ENCODE results near the gene MYO3B. TPM values are rescaled to one million over a fixed set of nuclear protein-coding genes. Genes with fewer than 3 reads are reported as not detected.

Gene MYO3B
- total and polyA plus RNA-seq, 2 donors (not counting 3 experiments of a cell fraction or from before 2014, with no cell fraction given): 0.03 TPM; not detected in 1

- no peak for DNase-seq (ENCODE audit: low read depth, low spot score)
- H2AFZ ChIP-seq (ENCODE audit: low read depth, low read length): no peak overlapping the region
- H3K4me1 ChIP-seq (ENCODE audit: control insufficient read depth, extremely low read depth, insufficient read depth, low read length): no peaks in the 10 kb centered on the region
- H4K20me1 ChIP-seq (replicated peaks; ENCODE audit: control insufficient read depth, extremely low read depth, insufficient read depth, low read length): no peaks in the 10 kb centered on the region
- no peaks in the 10 kb centered on the region for H3K36me3 ChIP-seq (ENCODE audit: control insufficient read depth in 2 of 2, extremely low read depth in 1 of 2, insufficient read depth in 2 of 2, low read length in 2 of 2)
- TF ChIP-seq FOS (IDR thresholded peaks at IDR 0.05; ENCODE audit: borderline replicate concordance, insufficient read depth, low read length): no peak
- TF ChIP-seq POLR2A (IDR thresholded peaks at IDR 0.05; ENCODE audit: low read depth, low read length): no peak
- no peak for TF ChIP-seq GATA2 (IDR thresholded peaks at IDR 0.05; ENCODE audit: insufficient read depth, insufficient read length, low read depth, low read length)
- POLR2A ChIA-PET: interaction anchor here (0.6 kb wide), 1 partner anchor 48 kb away, joined by 3 read pairs; no protein-coding TSS in a partner anchor
- intact Hi-C loops (cut with micrococcal nuclease): no loop called here
- dilution Hi-C loops (cut with MboI; ENCODE audit: extremely low pct_ligation_motif_present, low sequenced_read_pairs): no loop called here
- no peak overlapping the region for H3K4me3 ChIP-seq (replicated peaks in 1 of 3; ENCODE audit: insufficient read depth in 1 of 3, low read depth in 1 of 3, low read length in 3 of 3)
- CTCF ChIA-PET: interaction anchor here (0.6 to 1.9 kb wide), 2 partner anchors 60 to 168 kb away, joined by 3 to 5 read pairs; no protein-coding TSS in a partner anchor
- no peaks in the 10 kb centered on the region for H3K27me3 ChIP-seq (ENCODE audit: control insufficient read depth in 2 of 2, insufficient read depth in 2 of 2, low read length in 2 of 2)
- H3K79me2 ChIP-seq (ENCODE audit: control insufficient read depth, insufficient read depth, low read length): no peaks in the 10 kb centered on the region
- no peaks in the 10 kb centered on the region for H3K9me3 ChIP-seq (replicated peaks; ENCODE audit: control insufficient read depth, insufficient read depth, low read length)
- H3K4me2 ChIP-seq (ENCODE audit: insufficient read depth, low read length): no peak overlapping the region
- no TSS peak for BruUV-seq (replicated peaks)
- H3K9me1 ChIP-seq (replicated peaks; ENCODE audit: control insufficient read depth, extremely low read depth, insufficient read depth, low read length): no peaks in the 10 kb centered on the region
- no peak for FAIRE-seq
- H3K9ac ChIP-seq (replicated peaks; ENCODE audit: extremely low read depth, insufficient read depth, low read length): no peak overlapping the region
- no peak overlapping the region for H3K27ac ChIP-seq (ENCODE audit: insufficient read depth, low read depth, low read length)
These were observed 399.4 kb downstream of the MYO3B start for GRCh38 chr2:170577356-170577755.

DNA sequence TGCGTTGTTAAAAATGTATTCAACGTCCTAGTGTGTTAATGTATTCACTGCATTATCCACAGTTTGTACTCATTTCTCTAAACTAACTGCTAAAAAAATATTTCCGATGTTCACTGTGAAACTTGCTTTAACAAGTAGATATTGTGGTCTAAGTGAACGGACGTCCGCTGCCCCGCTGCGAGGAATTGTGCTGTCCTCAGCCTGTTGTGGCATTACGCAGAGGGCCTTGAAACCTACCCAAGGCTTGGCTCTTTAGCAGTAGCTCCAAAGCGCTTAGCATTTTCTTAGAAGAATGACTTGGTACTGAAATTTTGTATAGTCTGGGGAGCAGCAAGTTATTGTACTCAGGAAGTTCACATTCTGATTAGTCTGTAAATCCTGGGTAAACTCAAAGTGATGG is 400.7 kb downstream of the MYO3B start:
- no peaks in the 10 kb centered on the region for H3K4me1 ChIP-seq (ENCODE audit: control insufficient read depth, extremely low read depth, insufficient read depth, low read length)
- H3K9me1 ChIP-seq (replicated peaks; ENCODE audit: control insufficient read depth, extremely low read depth, insufficient read depth, low read length): no peaks in the 10 kb centered on the region
- no peak overlapping the region for H3K4me2 ChIP-seq (ENCODE audit: insufficient read depth, low read length)
- H3K9me3 ChIP-seq (replicated peaks; ENCODE audit: control insufficient read depth, insufficient read depth, low read length): no peaks in the 10 kb centered on the region
- H3K9ac ChIP-seq (replicated peaks; ENCODE audit: extremely low read depth, insufficient read depth, low read length): no peak overlapping the region
- DNase-seq (ENCODE audit: low read depth, low spot score) (no peak), FAIRE-seq (no peak)
- no peaks in the 10 kb centered on the region for H4K20me1 ChIP-seq (replicated peaks; ENCODE audit: control insufficient read depth, extremely low read depth, insufficient read depth, low read length)
- no peaks in the 10 kb centered on the region for H3K79me2 ChIP-seq (ENCODE audit: control insufficient read depth, insufficient read depth, low read length)
- H3K27ac ChIP-seq (ENCODE audit: insufficient read depth, low read depth, low read length): no peak overlapping the region
- no peak overlapping the region for H3K4me3 ChIP-seq (replicated peaks in 1 of 3; ENCODE audit: insufficient read depth in 1 of 3, low read depth in 1 of 3, low read length in 3 of 3)
- POLR2A ChIA-PET: no interaction called here
- no peaks in the 10 kb centered on the region for H3K27me3 ChIP-seq (ENCODE audit: control insufficient read depth in 2 of 2, insufficient read depth in 2 of 2, low read length in 2 of 2)
- H2AFZ ChIP-seq (ENCODE audit: low read depth, low read length): no peak overlapping the region
- H3K36me3 ChIP-seq (ENCODE audit: control insufficient read depth in 2 of 2, extremely low read depth in 1 of 2, insufficient read depth in 2 of 2, low read length in 2 of 2): no peaks in the 10 kb centered on the region
- dilution Hi-C loops (cut with MboI; ENCODE audit: extremely low pct_ligation_motif_present, low sequenced_read_pairs) (no loop called here), intact Hi-C loops (cut with micrococcal nuclease) (no loop called here)
- no TSS peak for BruUV-seq (replicated peaks)
- TF ChIP-seq GATA2 (IDR thresholded peaks at IDR 0.05; ENCODE audit: insufficient read depth, insufficient read length, low read depth, low read length): no peak
- TF ChIP-seq MYC (IDR thresholded peaks at IDR 0.05; ENCODE audit: low read depth, low read length): no peak
- no peak for TF ChIP-seq FOS (IDR thresholded peaks at IDR 0.05; ENCODE audit: borderline replicate concordance, insufficient read depth, low read length)
- no peak for TF ChIP-seq EZH2 (IDR thresholded peaks at IDR 0.05; ENCODE audit: borderline replicate concordance, low read depth, low read length, severe bottlenecking)
- CTCF ChIA-PET: interaction anchor here (1.9 kb wide), 1 partner anchor 169 kb away, joined by 5 read pairs; no protein-coding TSS in a partner anchor
